C4-2B (cell line): ENCODE data around the gene RPS6KA5.

Experiments used
- H3K27ac ChIP-seq: fragments of 450-650 bp; 2 replicates; pipeline ENCODE4 v1.5.1; 2017
- CTCF ChIP-seq: fragments of 450-650 bp; conservative IDR thresholded peaks from 2 replicates; pipeline ENCODE4 v1.5.1; 2017; ENCODE audit warnings: mild to moderate bottlenecking
- ZFX ChIP-seq: fragments of 450-650 bp; IDR thresholded peaks from 2 replicates; pipeline ENCODE4 v1.6.1; 2017

Gene RPS6KA5

GRCh38 chr14:91078095-91078737, 17.8 kb upstream of the RPS6KA5 start:
- TF ChIP-seq ZFX (no peak), CTCF (no peak)
- no peak overlapping the region for H3K27ac ChIP-seq

GRCh38 chr14:91075553-91075952, 15.1 kb upstream of the RPS6KA5 start:
- no peak for TF ChIP-seq ZFX
- TF ChIP-seq CTCF: no peak
- no peak overlapping the region for H3K27ac ChIP-seq

GRCh38 chr14:91070572-91070971, 10.1 kb upstream of the RPS6KA5 start:
- TF ChIP-seq CTCF: no peak
- no peak for TF ChIP-seq ZFX
- H3K27ac ChIP-seq: no peak overlapping the region

- no peak for TF ChIP-seq ZFX
- no peak for TF ChIP-seq CTCF
- no peak overlapping the region for H3K27ac ChIP-seq
Observed at GRCh38 chr14:91068642-91069041, 8.2 kb upstream of the RPS6KA5 start.

- no peak overlapping the region for H3K27ac ChIP-seq
- TF ChIP-seq CTCF (no peak), ZFX (no peak)
Observed at GRCh38 chr14:91067186-91067585, 6.7 kb upstream of the RPS6KA5 start.

GRCh38 chr14:91065266-91065665, 4.8 kb upstream of the RPS6KA5 start:
- TF ChIP-seq ZFX (no peak), CTCF (no peak)
- H3K27ac ChIP-seq: no peak overlapping the region

GRCh38 chr14:91063119-91063518, 2.7 kb upstream of the RPS6KA5 start:
- TF ChIP-seq CTCF: no peak
- H3K27ac ChIP-seq: no peak overlapping the region
